Stimulated activated CD8-positive, alpha-beta memory T cell treated with anti-CD3 and anti-CD28 coated beads, Interleukin-15, amount 100 ng/mL, for 24 hours (primary cell): ENCODE results near the gene STARD3.

Source experiments
- DNase-seq: peaks from one replicate; pipeline ENCODE4 v3.0.0-alpha.2; 2020; ENCODE audit warnings: low read depth

The STARD3 gene

DNA sequence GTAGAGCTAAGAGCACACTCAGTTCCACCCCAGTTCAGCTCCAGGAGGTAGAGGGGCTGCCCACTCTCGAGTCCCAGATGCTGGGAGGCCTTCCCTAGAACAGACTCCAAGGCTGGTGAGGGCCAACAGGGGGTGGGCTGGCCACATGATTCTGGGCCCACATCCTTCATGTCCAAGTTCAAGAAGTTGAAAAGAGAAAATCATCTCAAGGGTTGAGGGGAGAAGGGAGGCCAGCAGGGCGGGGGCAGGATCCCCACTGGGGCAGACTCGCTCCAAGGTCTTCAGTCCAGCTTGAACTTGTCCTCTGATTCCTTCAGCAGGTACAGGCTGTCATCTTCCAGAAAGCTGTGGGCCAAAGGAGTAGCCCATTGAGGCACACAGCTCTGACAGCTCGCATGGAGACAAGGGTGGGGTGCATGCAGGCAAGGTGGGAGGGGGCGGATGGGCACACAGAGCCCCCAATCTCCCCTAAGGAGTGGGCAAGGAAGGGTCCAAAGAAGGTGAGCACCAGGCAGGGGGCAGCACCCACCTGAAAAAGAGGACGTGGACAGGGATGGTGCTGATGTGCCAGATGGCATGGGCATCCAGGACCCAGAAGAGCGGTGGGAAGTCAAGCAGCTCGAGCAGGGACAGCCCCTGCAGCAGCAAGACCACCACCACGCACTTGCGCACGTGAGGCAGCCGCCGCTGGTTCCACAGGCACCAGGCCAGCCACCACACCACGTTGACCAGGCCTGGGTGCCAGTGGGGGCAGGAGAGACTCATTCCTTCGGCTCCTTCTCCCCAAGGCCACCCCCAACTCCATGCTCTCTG, 35.8 kb downstream of the STARD3 start:
- DNase-seq, result no peak

DNA sequence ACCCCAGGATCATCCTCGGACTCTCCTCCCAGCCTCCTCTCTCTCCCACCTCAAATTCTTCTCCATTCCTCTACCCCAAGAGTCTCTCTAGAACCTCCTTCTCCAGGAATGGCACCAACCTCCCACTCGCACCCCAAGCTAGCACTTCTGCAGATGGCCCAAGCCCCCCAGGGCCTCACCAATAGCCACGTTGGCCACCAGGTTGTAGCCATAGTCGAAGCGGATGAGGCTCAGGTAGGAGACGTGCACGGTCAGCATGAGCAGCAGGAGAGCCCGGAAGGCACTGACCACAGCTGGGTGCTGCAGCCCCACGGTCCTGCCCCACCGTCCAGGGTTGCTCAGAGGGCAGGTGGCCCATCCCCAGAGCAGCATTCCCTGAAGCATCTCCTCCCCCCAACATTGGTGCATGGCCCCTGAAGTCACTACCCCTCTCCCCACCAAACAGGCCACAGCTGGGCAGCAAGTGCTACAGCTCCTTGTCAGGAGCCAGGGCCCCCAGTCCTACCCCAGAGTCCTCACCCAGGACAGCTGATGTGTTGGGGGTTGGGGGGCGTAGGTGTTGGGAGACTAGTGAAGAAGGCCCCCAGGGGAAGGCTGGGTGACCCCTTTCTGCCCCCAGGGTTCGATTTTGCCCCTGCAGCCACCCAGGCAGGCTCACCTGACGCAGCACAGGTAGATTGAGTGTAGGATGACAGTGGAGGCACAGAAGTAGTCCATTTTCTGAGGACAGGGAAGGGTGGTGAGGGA, 36.6 kb downstream of the STARD3 start:
- DNase-seq, result no peak

- DNase-seq, result no peak
These were observed 37.2 kb downstream of the STARD3 start for GRCh38 chr17:39674179-39674578.

DNA sequence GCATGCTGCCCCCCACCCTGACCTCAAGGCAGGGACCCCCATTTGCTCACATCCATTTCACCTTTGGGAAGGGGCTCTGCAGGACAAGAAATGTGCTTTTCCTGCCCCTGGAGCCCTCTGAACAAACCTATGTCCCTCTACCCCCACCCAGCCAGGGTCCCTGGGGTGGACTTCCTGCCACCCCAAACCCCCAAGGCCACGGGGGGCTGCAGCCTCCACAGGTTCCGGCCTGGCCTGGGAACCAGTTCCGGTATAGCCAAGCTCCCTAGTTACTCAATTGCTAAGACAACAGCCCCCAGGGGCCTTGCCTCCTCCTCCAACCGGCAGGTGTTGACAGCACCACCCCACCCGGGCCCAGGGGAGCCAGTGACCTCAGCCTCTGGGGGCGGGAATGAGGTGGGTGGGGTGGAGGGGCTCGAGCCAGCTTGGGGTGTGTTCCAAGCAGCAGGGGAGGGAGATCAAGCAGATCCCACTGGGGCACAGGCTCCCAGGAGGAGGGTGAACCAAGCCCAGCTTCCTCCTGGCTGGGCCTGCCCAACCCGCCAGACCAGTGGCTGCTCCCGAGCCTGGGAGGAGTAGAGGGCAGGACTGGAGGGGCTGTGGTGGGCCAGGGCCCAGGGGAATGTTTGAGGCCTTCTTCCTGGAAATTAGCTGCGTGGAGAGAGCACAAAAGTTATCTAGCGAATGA, 37.9 kb downstream of the STARD3 start:
- DNase-seq, result no peak

GRCh38 chr17:39675390-39676082, 38.6 kb downstream of the STARD3 start:
- DNase-seq, result no peak

GRCh38 chr17:39676198-39676819, 39.4 kb downstream of the STARD3 start:
- DNase-seq, result no peak

- no peak for DNase-seq
These were observed 40.1 kb downstream of the STARD3 start for GRCh38 chr17:39677072-39677471.

DNA sequence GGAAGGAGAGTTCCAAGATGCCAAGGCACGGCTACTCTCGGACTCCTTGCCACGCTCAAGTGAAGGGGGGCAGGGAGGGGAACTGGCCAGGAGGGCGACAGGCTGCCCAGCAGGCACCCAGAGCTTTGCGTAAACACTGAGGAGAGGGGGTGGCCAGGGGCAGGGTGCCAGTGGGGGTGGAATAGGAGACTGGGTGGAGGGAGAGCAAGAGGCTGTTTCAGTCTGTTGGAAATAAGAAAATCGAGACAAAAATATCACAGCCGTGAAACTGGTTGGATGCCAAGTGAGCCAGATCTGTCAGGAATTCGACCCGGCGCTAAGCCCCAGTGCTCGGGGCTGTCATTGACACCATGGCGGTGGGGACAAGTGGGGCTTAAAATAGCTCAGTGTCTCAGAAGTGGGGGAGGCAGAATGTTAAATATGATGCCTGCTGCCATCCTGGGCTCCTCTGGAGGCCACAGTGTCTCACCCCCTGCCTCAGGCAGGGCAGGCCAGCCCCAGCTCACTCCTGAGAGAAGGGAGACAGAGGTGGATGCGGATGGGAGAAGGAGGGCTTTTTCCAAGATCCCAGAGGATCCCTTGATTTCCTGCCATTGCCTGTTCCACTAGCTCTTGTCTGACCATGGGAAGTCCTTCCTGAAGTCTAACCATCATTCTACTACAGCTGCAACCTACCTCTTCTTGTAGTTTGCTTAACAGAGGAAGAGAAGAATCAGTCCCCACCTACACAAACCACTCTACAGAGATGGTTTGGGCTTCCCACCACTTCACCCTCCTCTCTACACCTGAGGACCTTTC, 40.8 kb downstream of the STARD3 start:
- DNase-seq, result no peak

DNA sequence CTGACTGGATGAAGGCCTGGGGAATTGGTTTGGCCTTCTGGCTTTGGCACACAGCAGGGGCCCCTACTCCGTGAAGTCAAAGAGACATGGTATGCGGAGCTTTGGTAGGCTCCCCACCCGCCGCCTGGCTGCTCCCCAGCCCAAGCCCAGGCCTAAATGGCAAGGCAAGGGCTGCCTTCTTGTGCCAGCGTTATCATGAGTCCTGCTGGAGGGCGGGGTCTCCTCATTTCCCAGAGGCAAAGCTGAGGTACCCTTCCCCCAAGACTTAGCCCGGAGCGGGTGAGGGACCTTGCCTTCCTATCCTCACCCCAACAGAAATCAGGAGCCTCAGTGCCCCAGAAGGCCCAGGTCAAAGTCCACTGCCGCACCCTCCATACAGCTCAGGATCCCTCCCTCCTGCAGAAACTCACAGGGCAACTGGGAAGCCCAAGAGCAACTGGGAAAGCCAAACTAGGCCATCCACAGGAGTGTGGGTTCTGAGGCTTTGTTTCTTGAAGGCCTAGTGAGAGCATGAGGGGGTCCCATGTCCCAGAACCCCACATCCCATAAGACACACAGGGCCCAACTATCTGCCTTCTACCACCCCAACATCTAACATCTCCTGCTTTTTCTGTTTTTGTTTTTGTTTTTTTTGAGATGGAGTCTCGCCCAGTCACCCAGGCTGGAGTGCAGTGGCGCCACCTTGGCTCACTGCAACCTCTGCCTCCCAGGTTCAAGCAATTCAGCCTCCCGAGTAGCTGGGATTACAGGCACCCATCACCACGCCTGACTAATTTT, 41.6 kb downstream of the STARD3 start:
- no peak for DNase-seq

GRCh38 chr17:39679521-39680192, 42.7 kb downstream of the STARD3 start:
- DNase-seq, result no peak

DNA sequence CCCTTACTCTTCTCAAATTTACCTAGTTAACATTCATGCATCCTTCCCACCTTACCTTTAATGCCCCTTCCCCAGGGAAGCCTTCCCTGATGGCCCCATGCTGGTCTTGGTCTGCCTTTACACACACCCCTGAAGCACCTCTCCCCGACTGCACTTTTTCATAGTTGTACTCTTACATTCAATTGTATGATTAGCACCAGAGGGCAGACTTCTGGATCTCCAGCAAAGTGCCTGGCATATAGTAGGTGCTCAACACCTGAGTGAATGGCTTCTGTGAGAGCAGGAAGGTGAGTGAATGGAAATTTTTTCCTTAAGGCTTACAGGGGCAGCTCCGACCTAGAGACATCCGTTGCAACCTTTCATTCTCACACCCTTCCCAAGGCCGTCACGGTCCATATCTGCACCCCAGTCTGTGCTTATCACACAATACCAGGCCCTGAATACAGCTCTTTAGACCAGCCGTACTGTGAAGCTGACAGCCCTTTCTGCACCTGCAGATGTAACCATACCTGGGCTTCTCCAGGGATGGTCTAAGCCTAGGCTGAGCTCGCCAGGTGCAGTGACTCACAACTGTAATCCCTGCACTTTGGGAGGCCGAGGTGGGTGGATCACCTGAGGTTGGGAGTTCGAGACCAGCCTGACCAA, 46.5 kb downstream of the STARD3 start:
- no peak for DNase-seq

- no peak for DNase-seq
These were observed 47.6 kb downstream of the STARD3 start for GRCh38 chr17:39684369-39685192.

DNA sequence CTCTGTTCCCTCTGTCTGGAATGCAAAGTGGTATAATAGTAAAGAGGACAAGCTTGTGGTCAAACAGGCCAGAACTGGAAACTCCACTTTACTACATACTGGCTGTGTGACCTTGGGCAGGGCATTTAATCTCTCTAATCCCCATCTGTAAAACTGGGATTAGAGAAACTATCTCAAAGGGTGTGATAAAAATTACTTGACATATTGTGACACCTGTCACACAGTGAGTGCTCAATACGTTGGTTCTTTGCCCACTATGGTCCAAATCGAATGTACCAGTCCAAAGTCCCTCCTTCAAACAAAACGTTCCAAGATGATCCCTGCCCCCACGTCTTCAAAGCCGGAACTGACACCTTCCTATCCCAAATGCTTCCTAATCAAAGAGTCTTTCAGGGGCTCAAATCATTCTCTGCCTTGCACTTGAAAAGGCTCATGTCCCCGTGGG, 50.2 kb downstream of the STARD3 start:
- DNase-seq, result no peak

GRCh38 chr17:39687546-39688474, 50.9 kb downstream of the STARD3 start, which contains the start of gene PGAP3:
Gene PGAP3 (minus strand): TSS chr17:39688057. CDS start chr17:39688014, 43 bp downstream.
- peak; percentile 66 for DNase-seq

GRCh38 chr17:39688475-39688835, 51.5 kb downstream of the STARD3 start:
- DNase-seq, result no peak

GRCh38 chr17:39688945-39689344, 52.0 kb downstream of the STARD3 start:
- no peak for DNase-seq

GRCh38 chr17:39694593-39694992, 57.6 kb downstream of the STARD3 start:
- no peak for DNase-seq
